SH-SY5Y (cell line): ENCODE measurements around the gene CUL7.

Experiments
- GATA2 ChIP-seq: IDR thresholded peaks from 2 replicates; pipeline ENCODE4 v1.6.1; 2011; ENCODE audit warnings: mild to moderate bottlenecking, low read depth, low read length
- GATA3 ChIP-seq: IDR thresholded peaks from 2 replicates; pipeline ENCODE4 v1.6.1; 2011; ENCODE audit warnings: low read depth, mild to moderate bottlenecking, low read length, moderate library complexity

CUL7 gene

GRCh38 chr6:43086022-43086658, 32.5 kb upstream of the CUL7 start:
- no peak for TF ChIP-seq GATA3
- TF ChIP-seq GATA2: no peak

GRCh38 chr6:43082806-43083655, 29.4 kb upstream of the CUL7 start:
- TF ChIP-seq GATA2: no peak
- no peak for TF ChIP-seq GATA3

- no peak for TF ChIP-seq GATA3
- no peak for TF ChIP-seq GATA2
Measured at GRCh38 chr6:43081043-43081442, 27.4 kb upstream of the CUL7 start.

- TF ChIP-seq GATA3 (no peak), GATA2 (no peak)
Measured at GRCh38 chr6:43078691-43079090, 25.0 kb upstream of the CUL7 start.

- TF ChIP-seq GATA3 (no peak), GATA2 (no peak)
Measured at GRCh38 chr6:43077981-43078511, 24.4 kb upstream of the CUL7 start.

- TF ChIP-seq GATA2 (no peak), GATA3 (no peak)
Measured at GRCh38 chr6:43077333-43077809, 23.7 kb upstream of the CUL7 start.

GRCh38 chr6:43076464-43077332, 23.0 kb upstream of the CUL7 start:
- TF ChIP-seq GATA2 (no peak), GATA3 (no peak)

GRCh38 chr6:43075670-43076463, 22.2 kb upstream of the CUL7 start, which contains the start of gene PTK7:
Gene PTK7 (plus strand): TSS chr6:43076314. CDS start chr6:43076489, 175 bp downstream.
- no peak for TF ChIP-seq GATA2
- TF ChIP-seq GATA3: no peak

GRCh38 chr6:43074847-43075669, 21.4 kb upstream of the CUL7 start:
- TF ChIP-seq GATA3: no peak
- no peak for TF ChIP-seq GATA2

GRCh38 chr6:43070028-43070632, 16.5 kb upstream of the CUL7 start:
- TF ChIP-seq GATA2: no peak
- TF ChIP-seq GATA3: no peak

- TF ChIP-seq GATA2 (no peak), GATA3 (no peak)
Measured at GRCh38 chr6:43062818-43063217, 9.2 kb upstream of the CUL7 start.

GRCh38 chr6:43061861-43062260, 8.2 kb upstream of the CUL7 start:
- no peak for TF ChIP-seq GATA3
- TF ChIP-seq GATA2: no peak
